GM23338 (cell line): ENCODE results near the gene RABL3. TPM values are rescaled to one million over a fixed set of nuclear protein-coding genes. Genes with fewer than 3 reads are reported as not detected.
A peak's percentile ranks its signal among the peaks of the same experiment; 100 is the strongest.

Source experiments
- ATAC-seq: fragments of 200-7000 bp; cut with Tn5 transposase; 3 replicates; pipeline ENCODE4 v1.9.1; 2020
- DNase-seq: peaks from one replicate; pipeline ENCODE4 v3.0.0-alpha.2; 2015; ENCODE audit warnings: low spot score
- H2AFZ ChIP-seq: fragments of 200-600 bp; sonication (generic); 2 replicates; pipeline ENCODE4 v1.8.0; 2016; ENCODE audit warnings: antibody characterized with exemption, mild to moderate bottlenecking, moderate library complexity
- H3F3A ChIP-seq: fragments of 200-600 bp; sonication (generic); replicated peaks from 2 replicates; pipeline ENCODE4 v1.8.0; 2017; ENCODE audit warnings: antibody characterized with exemption, mixed run types, low read depth
- H3K27ac ChIP-seq: fragments of 200-600 bp; sonication (generic); 2 replicates; pipeline ENCODE4 v1.6.1; 2016; ENCODE audit warnings: low read depth
- H3K27me3 ChIP-seq: fragments of 200-600 bp; sonication (generic); 2 replicates; pipeline ENCODE4 v1.8.0; 2016; ENCODE audit warnings: mild to moderate bottlenecking, mixed run types, moderate library complexity; ENCODE audit not compliant: insufficient read depth
- H3K36me3 ChIP-seq: fragments of 200-600 bp; sonication (generic); 2 replicates; pipeline ENCODE4 v1.8.0; 2016; ENCODE audit warnings: mild to moderate bottlenecking; ENCODE audit not compliant: insufficient read depth
- H3K4me1 ChIP-seq: fragments of 200-600 bp; sonication (generic); 2 replicates; pipeline ENCODE4 v1.8.0; 2016; ENCODE audit warnings: mild to moderate bottlenecking, moderate library complexity; ENCODE audit not compliant: insufficient read depth
- H3K4me2 ChIP-seq: fragments of 200-600 bp; sonication (generic); 2 replicates; pipeline ENCODE4 v1.7.1; 2017; ENCODE audit warnings: mixed run types
- H3K4me3 ChIP-seq: fragments of 200-600 bp; sonication (generic); 2 replicates; pipeline ENCODE4 v1.6.1; 2016; ENCODE audit warnings: mixed run types
- H3K79me2 ChIP-seq: fragments of 200-600 bp; sonication (generic); replicated peaks from 2 replicates; pipeline ENCODE4 v1.8.0; 2017; ENCODE audit warnings: mild to moderate bottlenecking; ENCODE audit not compliant: insufficient read depth
- H3K9me2 ChIP-seq: fragments of 200-600 bp; sonication (generic); 2 replicates; pipeline ENCODE4 v1.8.0; 2017; ENCODE audit not compliant: insufficient read depth
- H4K20me1 ChIP-seq: fragments of 200-600 bp; sonication (generic); replicated peaks from 2 replicates; pipeline ENCODE4 v1.8.0; 2017; ENCODE audit warnings: mild to moderate bottlenecking; ENCODE audit not compliant: insufficient read depth
- H3K27ac Mint-ChIP-seq: 2 replicates; pipeline ENCODE4 v1.8.0; 2020; ENCODE audit warnings: inconsistent platforms, mild to moderate bottlenecking, moderate library complexity, mixed read lengths
- H3K27me3 Mint-ChIP-seq: 3 replicates; pipeline ENCODE4 v1.8.0; 2022; ENCODE audit warnings: low read depth, mild to moderate bottlenecking, moderate library complexity, mixed read lengths, inconsistent platforms; ENCODE audit not compliant: insufficient read depth, poor library complexity
- H3K36me3 Mint-ChIP-seq: 3 replicates; pipeline ENCODE4 v1.8.0; 2021; ENCODE audit warnings: low read depth, mild to moderate bottlenecking, inconsistent platforms, moderate library complexity, mixed read lengths
- H3K4me1 Mint-ChIP-seq: 3 replicates; pipeline ENCODE4 v1.8.0; 2020; ENCODE audit warnings: mild to moderate bottlenecking, inconsistent platforms, mixed read lengths
- H3K4me3 Mint-ChIP-seq: 3 replicates; pipeline ENCODE4 v1.8.0; 2021; ENCODE audit warnings: moderate library complexity, mild to moderate bottlenecking, inconsistent platforms, mixed read lengths
- H3K9me3 Mint-ChIP-seq: 3 replicates; pipeline ENCODE4 v1.8.0; 2020; ENCODE audit warnings: moderate library complexity, mild to moderate bottlenecking, inconsistent platforms, mixed read lengths
- CREB1 ChIP-seq: fragments of 250-450 bp; sonication (Bioruptor Pico); IDR thresholded peaks from 2 replicates; pipeline ENCODE4 v1.5.0; 2020; ENCODE audit warnings: low read depth, mild to moderate bottlenecking, moderate library complexity
- EZH2 ChIP-seq: fragments of 200-600 bp; sonication (generic); IDR thresholded peaks from one replicate; pipeline ENCODE4 v1.8.0; 2017; ENCODE audit warnings: antibody characterized with exemption, mild to moderate bottlenecking, low read depth; ENCODE audit not compliant: unreplicated experiment
- EZH2phosphoT487 ChIP-seq: fragments of 200-600 bp; sonication (generic); IDR thresholded peaks from one replicate; pipeline ENCODE4 v1.8.1; 2018; ENCODE audit warnings: antibody characterized with exemption; ENCODE audit not compliant: unreplicated experiment
- JUNB ChIP-seq: IDR thresholded peaks from one replicate; pipeline ENCODE4 v1.6.1; 2016; ENCODE audit warnings: antibody characterized with exemption; ENCODE audit not compliant: unreplicated experiment
- NANOG ChIP-seq: IDR thresholded peaks from 2 replicates; pipeline ENCODE4 v1.6.1; 2016; ENCODE audit warnings: antibody characterized with exemption, borderline replicate concordance
- POLR2AphosphoS5 ChIP-seq: IDR thresholded peaks from 2 replicates; pipeline ENCODE4 v1.6.1; 2016; ENCODE audit warnings: antibody characterized with exemption, low read depth
- REST ChIP-seq: IDR thresholded peaks from one replicate; pipeline ENCODE4 v1.6.1; 2018; ENCODE audit warnings: antibody characterized with exemption; ENCODE audit not compliant: unreplicated experiment
- STAT1 ChIP-seq: IDR thresholded peaks from one replicate; pipeline ENCODE4 v1.6.1; 2016; ENCODE audit warnings: antibody characterized with exemption; ENCODE audit not compliant: unreplicated experiment
- ZNF114 ChIP-seq: fragments of 250-450 bp; sonication (Bioruptor Pico); IDR thresholded peaks from 2 replicates; pipeline ENCODE4 v1.5.0; 2020; ENCODE audit warnings: mild to moderate bottlenecking, moderate library complexity
- ZNF331 ChIP-seq: fragments of 250-450 bp; sonication (Bioruptor Pico); IDR thresholded peaks from 2 replicates; pipeline ENCODE4 v1.5.0; 2020; ENCODE audit warnings: low read depth, mild to moderate bottlenecking, moderate library complexity
- polyA plus RNA-seq: library from polyadenylated mRNA; unstranded; fragments of >200 nt; fragmentation: Nextera tagmentation; extraction: Ambion mirVana; gene quantifications from 2 replicates; pipeline ENCODE4 v1.2.1, GENCODE V29; 2016
- total RNA-seq: library from RNA; depleted of rRNA; stranded (reverse); fragments of >200 nt; shearing (Covaris generic); gene quantifications from 2 replicates; pipeline ENCODE4 v1.2.3, GENCODE V29; 2014
- TF ChIP-seq, protein P1 (sequence below), 2 experiments: fragments of 200-600 bp in 1 of 2; sonication (generic) in 1 of 2; conservative IDR thresholded peaks; 2 replicates each; pipeline versions ENCODE4 v1.5.1 to v1.6.1; 2016 to 2017; ENCODE audit warnings: antibody characterized with exemption in 2 of 2, low read depth in 2 of 2, mild to moderate bottlenecking in 2 of 2, moderate library complexity in 1 of 2
- TF ChIP-seq, protein P2 (sequence below): fragments of 250-450 bp; sonication (Bioruptor Pico); IDR thresholded peaks from 2 replicates; pipeline ENCODE4 v1.5.0; 2020; ENCODE audit warnings: mild to moderate bottlenecking, moderate library complexity
- TF ChIP-seq, protein P3 (sequence below): IDR thresholded peaks from 2 replicates; pipeline ENCODE4 v1.6.1; 2016; ENCODE audit warnings: antibody characterized with exemption

Gene RABL3
- total and polyA plus RNA-seq, 2 experiments from 2014 or later, result 7.8 to 9.8 TPM

DNA sequence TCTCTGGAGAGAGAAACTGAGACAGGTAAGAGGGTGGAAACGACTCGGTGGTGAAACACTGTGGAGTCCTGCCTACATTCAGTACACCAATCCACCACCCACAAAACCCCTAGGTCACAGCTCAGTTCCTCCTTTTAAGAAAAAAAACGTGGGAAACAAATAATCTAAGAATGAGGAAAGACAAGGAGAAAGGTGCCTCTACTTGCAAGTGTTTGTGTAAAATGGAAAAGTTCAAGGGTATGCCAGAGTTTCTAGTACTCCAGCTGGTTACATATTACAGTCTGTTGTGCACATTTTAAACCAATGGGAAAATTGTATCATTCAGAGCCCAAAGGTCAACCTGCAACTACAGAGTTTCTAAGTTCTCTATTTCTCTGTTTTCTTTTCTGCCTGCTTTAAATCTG is 92.5 kb downstream of the RABL3 start:
- H3K36me3 ChIP-seq, result no peaks in the 10 kb centered on the region
- peaks cover 7% of the 10 kb centered on the region; the same call in 2 of the 3 replicates for H3K4me1 Mint-ChIP-seq
- peaks cover 4% of the 10 kb centered on the region for H3K27me3 Mint-ChIP-seq
- no peaks in the 10 kb centered on the region for H3K36me3 Mint-ChIP-seq
- H3F3A ChIP-seq, result no peaks in the 10 kb centered on the region
- H3K27ac Mint-ChIP-seq, result no peak overlapping the region
- H3K9me2 ChIP-seq, result peaks cover 2% of the 10 kb centered on the region; the same call in 1 of the 2 replicates
- H3K9me3 Mint-ChIP-seq, result no peaks in the 10 kb centered on the region; the same call in 2 of the 3 replicates
- no peaks in the 10 kb centered on the region for H3K4me1 ChIP-seq
- H2AFZ ChIP-seq, result 0 out of 2 replicates have a peak overlapping the region, but pooled peaks have one; percentile 43
- no peaks in the 10 kb centered on the region for H4K20me1 ChIP-seq
- no peaks in the 10 kb centered on the region for H3K79me2 ChIP-seq
- no peaks in the 10 kb centered on the region for H3K27me3 ChIP-seq
- H3K4me2 ChIP-seq, result no peak overlapping the region
- ATAC-seq, result no peak
- TF ChIP-seq EZH2, result no peak
- no peak for TF ChIP-seq ZNF114
- no peak for TF ChIP-seq CREB1
- TF ChIP-seq REST, result no peak
- no peak for TF ChIP-seq EZH2phosphoT487
- TF ChIP-seq, protein P1, sequence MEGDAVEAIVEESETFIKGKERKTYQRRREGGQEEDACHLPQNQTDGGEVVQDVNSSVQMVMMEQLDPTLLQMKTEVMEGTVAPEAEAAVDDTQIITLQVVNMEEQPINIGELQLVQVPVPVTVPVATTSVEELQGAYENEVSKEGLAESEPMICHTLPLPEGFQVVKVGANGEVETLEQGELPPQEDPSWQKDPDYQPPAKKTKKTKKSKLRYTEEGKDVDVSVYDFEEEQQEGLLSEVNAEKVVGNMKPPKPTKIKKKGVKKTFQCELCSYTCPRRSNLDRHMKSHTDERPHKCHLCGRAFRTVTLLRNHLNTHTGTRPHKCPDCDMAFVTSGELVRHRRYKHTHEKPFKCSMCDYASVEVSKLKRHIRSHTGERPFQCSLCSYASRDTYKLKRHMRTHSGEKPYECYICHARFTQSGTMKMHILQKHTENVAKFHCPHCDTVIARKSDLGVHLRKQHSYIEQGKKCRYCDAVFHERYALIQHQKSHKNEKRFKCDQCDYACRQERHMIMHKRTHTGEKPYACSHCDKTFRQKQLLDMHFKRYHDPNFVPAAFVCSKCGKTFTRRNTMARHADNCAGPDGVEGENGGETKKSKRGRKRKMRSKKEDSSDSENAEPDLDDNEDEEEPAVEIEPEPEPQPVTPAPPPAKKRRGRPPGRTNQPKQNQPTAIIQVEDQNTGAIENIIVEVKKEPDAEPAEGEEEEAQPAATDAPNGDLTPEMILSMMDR (conservative IDR thresholded peaks at IDR 0.05; ENCODE audit: low read depth in 2 of 2), result no peak
- TF ChIP-seq, protein P2, sequence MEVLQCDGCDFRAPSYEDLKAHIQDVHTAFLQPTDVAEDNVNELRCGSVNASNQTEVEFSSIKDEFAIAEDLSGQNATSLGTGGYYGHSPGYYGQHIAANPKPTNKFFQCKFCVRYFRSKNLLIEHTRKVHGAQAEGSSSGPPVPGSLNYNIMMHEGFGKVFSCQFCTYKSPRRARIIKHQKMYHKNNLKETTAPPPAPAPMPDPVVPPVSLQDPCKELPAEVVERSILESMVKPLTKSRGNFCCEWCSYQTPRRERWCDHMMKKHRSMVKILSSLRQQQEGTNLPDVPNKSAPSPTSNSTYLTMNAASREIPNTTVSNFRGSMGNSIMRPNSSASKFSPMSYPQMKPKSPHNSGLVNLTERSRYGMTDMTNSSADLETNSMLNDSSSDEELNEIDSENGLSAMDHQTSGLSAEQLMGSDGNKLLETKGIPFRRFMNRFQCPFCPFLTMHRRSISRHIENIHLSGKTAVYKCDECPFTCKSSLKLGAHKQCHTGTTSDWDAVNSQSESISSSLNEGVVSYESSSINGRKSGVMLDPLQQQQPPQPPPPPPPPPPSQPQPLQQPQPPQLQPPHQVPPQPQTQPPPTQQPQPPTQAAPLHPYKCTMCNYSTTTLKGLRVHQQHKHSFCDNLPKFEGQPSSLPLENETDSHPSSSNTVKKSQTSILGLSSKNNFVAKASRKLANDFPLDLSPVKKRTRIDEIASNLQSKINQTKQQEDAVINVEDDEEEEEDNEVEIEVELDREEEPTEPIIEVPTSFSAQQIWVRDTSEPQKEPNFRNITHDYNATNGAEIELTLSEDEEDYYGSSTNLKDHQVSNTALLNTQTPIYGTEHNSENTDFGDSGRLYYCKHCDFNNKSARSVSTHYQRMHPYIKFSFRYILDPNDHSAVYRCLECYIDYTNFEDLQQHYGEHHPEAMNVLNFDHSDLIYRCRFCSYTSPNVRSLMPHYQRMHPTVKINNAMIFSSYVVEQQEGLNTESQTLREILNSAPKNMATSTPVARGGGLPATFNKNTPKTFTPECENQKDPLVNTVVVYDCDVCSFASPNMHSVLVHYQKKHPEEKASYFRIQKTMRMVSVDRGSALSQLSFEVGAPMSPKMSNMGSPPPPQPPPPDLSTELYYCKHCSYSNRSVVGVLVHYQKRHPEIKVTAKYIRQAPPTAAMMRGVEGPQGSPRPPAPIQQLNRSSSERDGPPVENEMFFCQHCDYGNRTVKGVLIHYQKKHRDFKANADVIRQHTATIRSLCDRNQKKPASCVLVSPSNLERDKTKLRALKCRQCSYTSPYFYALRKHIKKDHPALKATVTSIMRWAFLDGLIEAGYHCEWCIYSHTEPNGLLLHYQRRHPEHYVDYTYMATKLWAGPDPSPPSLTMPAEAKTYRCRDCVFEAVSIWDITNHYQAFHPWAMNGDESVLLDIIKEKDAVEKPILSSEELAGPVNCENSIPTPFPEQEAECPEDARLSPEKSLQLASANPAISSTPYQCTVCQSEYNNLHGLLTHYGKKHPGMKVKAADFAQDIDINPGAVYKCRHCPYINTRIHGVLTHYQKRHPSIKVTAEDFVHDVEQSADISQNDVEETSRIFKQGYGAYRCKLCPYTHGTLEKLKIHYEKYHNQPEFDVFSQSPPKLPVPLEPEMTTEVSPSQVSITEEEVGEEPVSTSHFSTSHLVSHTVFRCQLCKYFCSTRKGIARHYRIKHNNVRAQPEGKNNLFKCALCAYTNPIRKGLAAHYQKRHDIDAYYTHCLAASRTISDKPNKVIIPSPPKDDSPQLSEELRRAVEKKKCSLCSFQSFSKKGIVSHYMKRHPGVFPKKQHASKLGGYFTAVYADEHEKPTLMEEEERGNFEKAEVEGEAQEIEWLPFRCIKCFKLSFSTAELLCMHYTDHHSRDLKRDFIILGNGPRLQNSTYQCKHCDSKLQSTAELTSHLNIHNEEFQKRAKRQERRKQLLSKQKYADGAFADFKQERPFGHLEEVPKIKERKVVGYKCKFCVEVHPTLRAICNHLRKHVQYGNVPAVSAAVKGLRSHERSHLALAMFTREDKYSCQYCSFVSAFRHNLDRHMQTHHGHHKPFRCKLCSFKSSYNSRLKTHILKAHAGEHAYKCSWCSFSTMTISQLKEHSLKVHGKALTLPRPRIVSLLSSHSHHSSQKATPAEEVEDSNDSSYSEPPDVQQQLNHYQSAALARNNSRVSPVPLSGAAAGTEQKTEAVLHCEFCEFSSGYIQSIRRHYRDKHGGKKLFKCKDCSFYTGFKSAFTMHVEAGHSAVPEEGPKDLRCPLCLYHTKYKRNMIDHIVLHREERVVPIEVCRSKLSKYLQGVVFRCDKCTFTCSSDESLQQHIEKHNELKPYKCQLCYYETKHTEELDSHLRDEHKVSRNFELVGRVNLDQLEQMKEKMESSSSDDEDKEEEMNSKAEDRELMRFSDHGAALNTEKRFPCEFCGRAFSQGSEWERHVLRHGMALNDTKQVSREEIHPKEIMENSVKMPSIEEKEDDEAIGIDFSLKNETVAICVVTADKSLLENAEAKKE, result no peak
- TF ChIP-seq, protein P3, sequence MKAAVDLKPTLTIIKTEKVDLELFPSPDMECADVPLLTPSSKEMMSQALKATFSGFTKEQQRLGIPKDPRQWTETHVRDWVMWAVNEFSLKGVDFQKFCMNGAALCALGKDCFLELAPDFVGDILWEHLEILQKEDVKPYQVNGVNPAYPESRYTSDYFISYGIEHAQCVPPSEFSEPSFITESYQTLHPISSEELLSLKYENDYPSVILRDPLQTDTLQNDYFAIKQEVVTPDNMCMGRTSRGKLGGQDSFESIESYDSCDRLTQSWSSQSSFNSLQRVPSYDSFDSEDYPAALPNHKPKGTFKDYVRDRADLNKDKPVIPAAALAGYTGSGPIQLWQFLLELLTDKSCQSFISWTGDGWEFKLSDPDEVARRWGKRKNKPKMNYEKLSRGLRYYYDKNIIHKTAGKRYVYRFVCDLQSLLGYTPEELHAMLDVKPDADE, result no peak
- TF ChIP-seq NANOG, result no peak
- TF ChIP-seq JUNB, result no peak
- no peak for TF ChIP-seq ZNF331
- TF ChIP-seq STAT1, result no peak
- no peak for TF ChIP-seq POLR2AphosphoS5
- no peak overlapping the region for H3K4me3 ChIP-seq
- no peak overlapping the region for H3K27ac ChIP-seq
- H3K4me3 Mint-ChIP-seq, result no peak overlapping the region
- no peak for DNase-seq
